Measurements from ENCODE around the gene ATP11C. TPM values are rescaled to one million over a fixed set of nuclear protein-coding genes. Genes with fewer than 3 reads are reported as not detected.

The ATP11C gene
- total and polyA plus RNA-seq, 2 of the 4 experiments (the other 2 are of a cell fraction): 19.3 to 40.0 TPM

- Histone ChIP-seq H2BK5ac (ENCODE audit: low read depth, low read length, poor library complexity, severe bottlenecking) (no peak overlapping the region), H2BK120ac (ENCODE audit: low read depth, low read length) (no peak overlapping the region), H4K8ac (ENCODE audit: low read depth in 2 of 2, low read length in 2 of 2) (no peak overlapping the region), H4K5ac (ENCODE audit: low read depth, low read length) (no peak overlapping the region), H3K79me1 (ENCODE audit: low read depth in 1 of 2, low read length in 2 of 2) (peaks cover 7 to 10% of the 10 kb centered on the region in 2 experiments), H3K9me1 (ENCODE audit: insufficient read depth, low read length) (no peaks in the 10 kb centered on the region), H3K4me1 (ENCODE audit: control insufficient read depth, insufficient read depth, low read length) (peaks cover 7% of the 10 kb centered on the region), H4K20me1 (ENCODE audit: insufficient read depth, low read length) (no peaks in the 10 kb centered on the region), H4K91ac (ENCODE audit: insufficient read depth, low read depth, low read length) (no peak overlapping the region), H3K9me3 (ENCODE audit: control insufficient read depth, insufficient read depth, low read length) (no peaks in the 10 kb centered on the region), H3K23ac (ENCODE audit: low read depth, low read length) (no peak overlapping the region), H3K9ac (ENCODE audit: low read depth, low read length) (no peak overlapping the region), H3K36me3 (ENCODE audit: control insufficient read depth, insufficient read depth, low read length) (no peaks in the 10 kb centered on the region), H2BK15ac (ENCODE audit: low read depth, low read length) (no peak overlapping the region), H3K4ac (ENCODE audit: low read depth, low read length) (no peak overlapping the region), H3K27me3 (ENCODE audit: control insufficient read depth, insufficient read depth, low read length) (no peaks in the 10 kb centered on the region), H2AFZ (replicated peaks; ENCODE audit: low read length, poor library complexity) (no peak overlapping the region), H3K56ac (ENCODE audit: extremely low read depth, insufficient read depth, low read length) (no peak overlapping the region), H2BK20ac (ENCODE audit: low read depth, low read length) (no peak overlapping the region), H3K4me2 (ENCODE audit: low read depth, low read length) (no peak overlapping the region), H3K27ac (ENCODE audit: insufficient read depth, low read length) (no peak overlapping the region), H3K14ac (replicated peaks; ENCODE audit: low read depth, low read length) (no peak overlapping the region), H3K4me3 (ENCODE audit: insufficient read depth, low read depth, low read length) (no peak overlapping the region), H3K18ac (ENCODE audit: low read depth, low read length) (no peak overlapping the region), H2AK5ac (ENCODE audit: low read depth, low read length) (no peak overlapping the region), H2AK9ac (replicated peaks; ENCODE audit: low read depth, low read length, poor library complexity) (no peak overlapping the region)
- in situ Hi-C loops (cut with MboI; ENCODE audit: low sequenced_read_pairs): no loop called here
- TF ChIP-seq MXI1 (IDR thresholded peaks at IDR 0.05; ENCODE audit: borderline replicate concordance, low read depth, low read length): no peak
- TF ChIP-seq BHLHE40 (IDR thresholded peaks at IDR 0.05; ENCODE audit: low read depth, low read length): no peak
- DNase-seq (no peak), ATAC-seq (ENCODE audit: low read depth) (no peak)
- dilution Hi-C loops (cut with HindIII; ENCODE audit: low sequenced_read_pairs, unreplicated experiment): no loop called here
- no TSS peak for BruUV-seq (replicated peaks)
- intact Hi-C loops (cut with micrococcal nuclease): loop anchor here (2.0 to 5.0 kb wide), 2 partner anchors 48 to 99 kb away; partner anchors contain the start of gene ATP11C
- CTCF ChIA-PET: no interaction called here
- WGBS, 2 experiments (ENCODE audit: extremely low coverage in 2 of 2, insufficient read length in 1 of 2): no CpG with 5 or more reads among the region's 3 CpGs
- POLR2A ChIA-PET (ENCODE audit: unreplicated experiment): no interaction called here
Observed at GRCh38 chrX:139832718-139833309, 100.0 kb downstream of the ATP11C start.
